ENCODE measurements around the gene E2F1. TPM values are rescaled to one million over a fixed set of nuclear protein-coding genes. Genes with fewer than 3 reads are reported as not detected.

The E2F1 gene, protein sequence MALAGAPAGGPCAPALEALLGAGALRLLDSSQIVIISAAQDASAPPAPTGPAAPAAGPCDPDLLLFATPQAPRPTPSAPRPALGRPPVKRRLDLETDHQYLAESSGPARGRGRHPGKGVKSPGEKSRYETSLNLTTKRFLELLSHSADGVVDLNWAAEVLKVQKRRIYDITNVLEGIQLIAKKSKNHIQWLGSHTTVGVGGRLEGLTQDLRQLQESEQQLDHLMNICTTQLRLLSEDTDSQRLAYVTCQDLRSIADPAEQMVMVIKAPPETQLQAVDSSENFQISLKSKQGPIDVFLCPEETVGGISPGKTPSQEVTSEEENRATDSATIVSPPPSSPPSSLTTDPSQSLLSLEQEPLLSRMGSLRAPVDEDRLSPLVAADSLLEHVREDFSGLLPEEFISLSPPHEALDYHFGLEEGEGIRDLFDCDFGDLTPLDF
- 1 to 10 TPM; 2.0 to 2.2 TPM for total RNA-seq
- long read RNA-seq, donor 1, transcript E2F1-201 (7 exons, 2,503 nt), result major isoform, 5 of 8 reads
- long read RNA-seq, donor 1, partial matches to known transcripts, result 3 of 8 reads
- long read RNA-seq, donor 1, other reads (novel, unspliced or antisense), result 0 of 8 reads
- long read RNA-seq, donor 2, partial matches to known transcripts, result 2 of 2 reads
- long read RNA-seq, donor 2, other reads (novel, unspliced or antisense), result 0 of 2 reads

DNA sequence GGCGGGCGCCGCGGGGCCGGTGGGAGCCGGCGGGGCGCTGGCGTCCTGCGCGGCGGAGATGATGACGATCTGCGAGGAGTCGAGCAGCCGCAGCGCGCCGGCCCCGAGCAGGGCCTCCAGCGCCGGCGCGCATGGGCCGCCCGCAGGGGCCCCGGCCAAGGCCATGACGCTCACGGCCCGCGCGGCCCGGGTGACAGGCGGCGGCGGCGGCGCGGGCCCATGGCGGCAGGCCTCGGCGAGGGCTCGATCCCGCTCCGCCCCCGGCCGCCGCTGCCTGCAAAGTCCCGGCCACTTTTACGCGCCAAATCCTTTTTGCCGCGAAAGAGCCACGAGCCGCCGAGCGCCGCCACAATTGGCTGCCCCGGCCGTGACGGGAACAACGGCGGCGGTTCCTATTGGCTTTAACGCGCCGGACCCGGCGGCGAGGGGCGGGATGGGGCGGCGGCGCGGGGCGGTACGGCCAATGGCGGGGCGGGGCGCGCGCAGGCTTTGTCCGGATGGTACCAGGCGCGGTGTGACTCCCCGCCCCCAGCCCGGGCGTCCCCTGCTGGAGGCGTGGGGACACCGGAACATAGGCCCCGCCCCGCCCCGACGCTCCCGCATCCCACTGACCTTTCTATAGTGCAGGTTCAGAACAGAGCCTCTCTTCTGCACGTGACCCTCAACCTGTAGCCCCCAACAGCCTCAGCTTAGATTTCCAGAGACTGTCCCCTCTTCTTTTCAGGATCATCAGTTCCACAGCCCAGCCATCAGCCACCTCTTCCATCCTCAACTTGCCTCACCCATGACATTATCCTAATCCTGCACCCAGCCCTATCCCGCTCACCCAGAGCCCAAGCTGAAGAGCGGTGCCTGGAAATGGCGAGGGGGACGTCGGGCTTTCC, at the start of gene E2F1:
TSS of gene E2F1 (minus strand) at position 286 of the 884 bp plus-strand sequence. CDS start at position 165, 121 bp downstream.
- peak; percentile 99 for DNase-seq (ENCODE audit: low spot score)
- intact Hi-C loops (cut with DNase I), result no loop called here

DNA sequence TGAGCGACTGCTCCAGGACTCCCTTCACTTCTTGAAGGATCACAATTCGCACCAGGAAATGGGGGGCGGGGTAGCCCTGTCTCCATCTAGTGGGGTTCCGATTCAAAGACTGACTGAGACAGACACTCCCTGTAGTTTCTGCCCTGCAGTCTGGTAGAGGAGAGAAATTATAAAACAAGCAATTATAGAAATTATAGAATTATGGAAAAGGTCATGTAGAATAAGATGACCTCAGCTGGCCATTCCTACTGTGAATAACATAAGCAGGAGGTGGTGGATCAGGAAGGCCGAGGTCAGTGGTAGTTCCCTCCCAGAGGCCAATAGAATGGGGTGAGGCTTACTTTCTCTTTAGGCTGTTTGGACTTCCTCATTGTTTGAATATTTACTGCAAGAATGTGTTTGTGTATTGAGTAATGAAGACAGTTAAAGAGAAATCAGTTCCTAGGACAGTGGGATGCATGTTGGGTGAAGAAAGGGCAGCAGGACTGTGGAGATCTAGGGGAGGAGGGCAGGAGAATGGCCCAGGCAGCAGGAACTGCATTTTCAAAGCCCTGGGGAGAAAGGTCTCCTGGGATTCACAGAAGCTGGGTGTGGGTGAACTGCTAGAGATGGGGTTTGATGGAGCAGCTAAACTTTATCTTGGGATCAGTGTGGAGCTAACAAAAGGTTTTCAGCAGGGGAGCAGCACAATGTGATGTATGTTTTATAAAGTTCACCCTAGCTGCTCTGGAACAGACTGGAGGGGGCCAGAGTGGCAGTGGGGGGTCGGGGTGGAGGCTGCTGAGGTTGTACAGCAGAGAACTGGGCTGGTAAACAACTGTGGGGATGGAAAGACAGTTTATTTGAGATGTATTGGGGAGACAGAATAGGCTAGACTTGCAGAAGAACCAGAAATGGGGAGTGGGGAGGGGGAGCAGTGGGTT, 47.7 kb upstream of the E2F1 start:
- DNase-seq (ENCODE audit: low spot score), result no peak

DNA sequence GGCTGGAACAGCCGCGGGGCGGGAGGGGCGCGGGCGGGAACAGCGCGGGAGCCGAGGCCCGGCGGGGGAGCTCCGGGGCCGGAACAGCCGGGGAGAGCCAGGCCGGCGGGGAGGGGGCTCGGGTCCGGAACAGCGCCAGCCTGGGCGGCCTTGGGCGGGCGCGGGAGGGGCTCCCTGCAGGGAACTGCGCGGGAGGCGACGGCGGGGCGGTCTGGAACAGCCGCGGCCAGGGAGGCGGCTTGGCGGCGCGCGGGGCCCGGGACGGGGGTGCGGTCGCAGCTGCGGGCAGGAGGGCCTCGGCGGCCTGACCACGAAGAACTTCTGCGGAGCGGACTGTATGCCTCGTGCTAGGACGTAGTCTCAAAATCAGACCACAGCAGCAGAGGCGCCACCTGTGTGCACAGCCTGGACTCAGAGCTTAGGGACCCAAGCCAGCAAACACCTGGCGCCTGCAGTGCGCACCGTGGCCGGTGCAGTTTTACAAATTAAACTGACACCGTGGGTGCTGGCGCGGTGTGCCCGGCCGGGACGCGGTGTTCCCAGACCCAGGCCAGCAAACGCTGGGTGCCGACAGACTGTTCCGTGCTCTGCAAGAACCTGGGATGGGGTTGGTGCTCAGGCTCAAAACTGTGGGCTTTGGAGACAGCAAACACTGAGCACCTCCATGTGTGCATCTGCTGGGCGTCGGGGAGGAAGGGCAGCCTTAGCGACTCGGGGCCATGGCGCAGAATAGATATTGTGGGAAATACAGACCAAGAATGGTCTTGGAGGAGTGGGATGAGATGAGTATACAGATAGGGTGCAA, 46.2 kb upstream of the E2F1 start:
- intact Hi-C loops (cut with DNase I), result loop anchor here in 1 of 2 donors (5.0 kb wide), 1 partner anchor 65 kb away; the partner anchor contains the start of gene ACTL10
- DNase-seq (ENCODE audit: low spot score), result peak; percentile 96

More for the DNA sequence above, 47.7 kb upstream of the E2F1 start:
- intact Hi-C loops (cut with DNase I), result loop anchor here in 1 of 2 donors (5.0 kb wide), 1 partner anchor 67 kb away; the partner anchor contains the start of gene ACTL10

DNA sequence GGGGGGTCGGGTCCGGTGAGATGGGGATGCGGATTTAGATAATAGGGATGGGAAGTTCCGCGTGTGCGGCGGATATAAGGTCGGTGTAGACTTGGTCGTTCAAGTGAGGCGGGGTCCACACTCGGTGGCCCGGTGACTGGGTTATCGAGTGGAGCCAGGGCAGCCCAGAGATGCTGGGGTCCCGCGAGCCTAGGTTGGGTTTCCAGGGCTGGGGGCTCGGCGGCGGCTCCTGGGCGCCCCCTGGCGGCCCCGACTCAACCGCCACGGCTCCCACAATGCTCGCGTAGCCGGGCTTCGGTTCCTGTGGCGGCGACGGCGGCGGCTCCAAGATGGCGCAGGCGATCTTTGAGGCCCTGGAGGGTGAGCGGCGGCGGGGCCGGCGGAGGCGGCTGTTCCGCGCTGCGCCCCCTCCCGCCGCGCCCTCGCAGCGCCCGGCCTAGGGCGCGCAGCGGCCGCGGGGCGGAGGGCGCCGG, 45.5 kb upstream of the E2F1 start, which contains the start of gene ZNF341:
TSS of gene ZNF341 (plus strand) at position 304 of the 473 bp plus-strand sequence. CDS start at position 330, 26 bp downstream.
- DNase-seq (ENCODE audit: low spot score), result peak; percentile 97

DNA sequence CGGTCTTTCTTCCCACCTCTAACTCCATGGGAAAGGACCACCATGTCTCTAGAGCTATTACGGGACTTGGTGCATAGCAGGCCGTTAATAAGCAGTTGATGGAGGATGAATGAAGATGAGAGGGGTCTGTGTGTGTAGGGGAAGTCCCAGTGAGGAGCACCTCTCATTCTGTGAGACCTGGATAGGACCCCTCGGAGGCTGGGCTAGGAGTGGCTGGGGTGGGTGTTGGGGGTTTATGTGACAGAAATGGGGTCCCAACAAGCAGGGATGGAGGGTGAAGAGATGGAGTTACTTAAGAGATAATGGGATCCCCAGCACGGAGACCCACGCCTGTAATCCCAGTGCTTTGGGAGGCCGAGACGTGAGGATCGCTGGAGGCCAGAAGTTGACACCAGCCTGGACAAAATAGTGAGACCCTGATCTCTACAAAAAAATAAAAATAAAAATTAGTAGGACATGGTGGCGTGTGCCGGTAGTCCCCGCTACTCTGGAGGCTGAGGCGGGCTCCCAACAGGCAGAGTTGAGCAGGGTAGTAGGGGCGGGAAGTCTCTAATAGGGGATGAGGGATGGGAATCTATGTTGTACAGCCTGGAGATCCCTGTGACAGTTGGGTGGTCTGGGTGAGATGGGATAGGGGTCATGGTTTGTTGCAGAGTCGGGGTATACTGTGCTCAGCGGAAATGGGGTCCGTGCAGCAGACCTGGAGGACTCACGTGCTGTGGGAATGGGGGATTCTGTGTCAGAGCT, 44.9 kb upstream of the E2F1 start:
- intact Hi-C loops (cut with DNase I), result loop anchor here in 1 of 2 donors (5.0 kb wide), 1 partner anchor 64 kb away; the partner anchor contains the start of gene ACTL10
- DNase-seq (ENCODE audit: low spot score), result no peak

More for the DNA sequence above, 45.5 kb upstream of the E2F1 start, which contains the start of gene ZNF341:
- intact Hi-C loops (cut with DNase I), result loop anchor here in 1 of 2 donors (5.0 kb wide), 1 partner anchor 64 kb away; the partner anchor contains the start of gene ACTL10

DNA sequence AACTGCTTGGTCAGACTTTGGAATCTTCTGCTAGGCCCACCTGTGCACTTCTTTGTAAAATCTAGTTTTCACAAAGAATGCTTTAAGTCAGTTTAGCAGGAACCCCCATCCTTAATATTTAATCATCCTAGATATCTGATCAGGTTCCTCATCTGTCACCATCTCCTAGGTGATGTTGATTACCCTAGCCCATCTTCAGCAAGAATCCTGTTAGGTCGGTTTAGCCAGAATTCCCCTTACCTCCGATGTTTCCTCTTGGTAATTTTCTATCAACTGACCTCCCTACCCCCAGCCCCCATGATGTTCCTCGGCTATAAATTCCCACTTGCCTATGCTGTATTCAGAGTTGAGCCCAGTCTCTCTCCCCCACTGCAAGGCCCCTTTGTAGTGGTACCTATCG, 42.9 kb upstream of the E2F1 start:
- DNase-seq (ENCODE audit: low spot score), result no peak

DNA sequence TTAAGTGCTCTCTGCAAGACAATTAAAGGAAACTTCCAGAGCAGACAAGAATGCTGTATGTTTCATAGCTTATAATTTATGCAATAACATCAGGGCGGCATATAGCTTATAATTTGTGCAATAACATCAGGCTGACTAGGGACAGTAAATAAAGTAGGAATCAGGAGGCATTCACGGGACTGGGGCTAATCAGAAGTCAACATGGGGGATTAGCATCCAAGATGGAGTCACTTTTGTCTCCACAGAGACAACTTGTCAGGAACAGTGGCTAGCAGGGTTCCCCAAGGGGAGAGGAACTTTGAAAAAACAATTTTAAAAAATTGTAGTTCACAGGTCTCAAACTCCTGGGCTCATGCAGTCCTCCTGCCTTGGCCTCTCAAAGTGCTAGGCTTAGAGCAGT, 42.3 kb upstream of the E2F1 start:
- intact Hi-C loops (cut with DNase I), result no loop called here
- DNase-seq (ENCODE audit: low spot score), result no peak

More for the DNA sequence above, 42.9 kb upstream of the E2F1 start:
- intact Hi-C loops (cut with DNase I), result no loop called here

DNA sequence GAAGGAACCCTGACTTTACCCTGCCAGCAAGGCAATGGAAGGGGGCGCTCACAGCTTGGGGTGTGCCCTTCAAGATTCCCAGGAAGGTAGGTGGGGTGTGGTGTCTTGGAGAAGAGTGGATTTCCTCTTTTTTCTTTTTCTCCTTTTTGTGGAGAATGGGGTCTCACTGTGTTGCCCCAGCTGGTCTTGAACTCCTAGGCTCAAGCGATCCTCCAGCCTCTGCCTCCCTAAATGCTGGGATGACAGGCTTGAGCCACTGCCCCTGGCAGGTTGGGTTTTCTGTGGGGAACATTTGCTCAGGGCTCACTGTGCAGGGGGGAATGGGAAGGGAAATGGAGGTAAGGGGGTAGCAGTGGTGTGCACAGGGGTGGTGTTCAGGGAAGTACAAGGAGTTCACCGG, 41.6 kb upstream of the E2F1 start:
- intact Hi-C loops (cut with DNase I), result no loop called here
- no peak for DNase-seq (ENCODE audit: low spot score)

DNA sequence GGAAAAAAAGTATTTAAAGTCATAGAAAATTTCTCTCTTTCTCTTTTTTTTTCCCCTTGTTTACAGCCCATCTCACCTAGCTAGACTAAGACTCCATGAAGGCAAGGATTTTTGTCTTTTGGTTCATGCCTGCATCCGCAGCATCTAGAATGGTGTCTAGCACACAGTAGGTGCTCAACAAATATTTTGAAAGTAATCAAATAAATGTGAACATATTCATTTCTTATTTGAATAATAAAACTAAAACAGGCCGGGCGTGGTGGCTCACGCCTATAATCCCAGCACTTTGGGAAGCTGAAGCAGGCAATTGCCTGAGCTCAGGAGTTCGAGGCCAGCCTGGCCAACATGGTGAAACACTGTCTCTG, 40.9 kb upstream of the E2F1 start:
- intact Hi-C loops (cut with DNase I), result no loop called here
- no peak for DNase-seq (ENCODE audit: low spot score)

DNA sequence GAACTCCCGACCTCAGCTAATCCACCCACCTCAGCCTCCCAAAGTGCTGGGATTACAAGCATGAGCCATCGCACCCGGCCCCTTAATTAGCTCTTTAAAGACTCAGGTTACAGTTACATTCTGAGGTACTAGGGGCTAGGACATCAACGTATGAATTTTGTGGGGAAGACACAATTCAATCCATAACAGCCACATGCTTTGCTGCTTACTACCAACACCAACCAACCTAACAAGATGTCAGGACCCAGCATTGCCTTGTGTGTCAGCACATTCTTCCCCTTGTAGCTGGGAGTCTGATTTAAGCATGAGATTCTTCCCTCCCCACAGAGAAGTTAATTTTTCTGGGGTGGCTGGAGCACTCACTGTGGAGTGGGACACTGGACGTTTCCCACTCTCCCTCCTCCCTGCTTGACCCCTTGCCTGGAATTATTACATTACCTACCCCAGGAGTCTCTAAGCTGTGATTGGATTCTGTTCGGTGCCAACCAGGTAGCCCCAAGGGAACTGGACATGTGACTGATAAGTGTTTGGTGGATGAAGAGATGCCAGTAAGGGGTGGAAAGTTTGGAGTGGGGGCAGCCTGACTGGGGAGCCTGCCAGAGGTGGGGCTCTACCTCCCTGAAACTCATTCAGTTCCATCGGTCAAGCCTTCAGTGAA, 39.6 kb upstream of the E2F1 start:
- intact Hi-C loops (cut with DNase I), result no loop called here
- DNase-seq (ENCODE audit: low spot score), result no peak

DNA sequence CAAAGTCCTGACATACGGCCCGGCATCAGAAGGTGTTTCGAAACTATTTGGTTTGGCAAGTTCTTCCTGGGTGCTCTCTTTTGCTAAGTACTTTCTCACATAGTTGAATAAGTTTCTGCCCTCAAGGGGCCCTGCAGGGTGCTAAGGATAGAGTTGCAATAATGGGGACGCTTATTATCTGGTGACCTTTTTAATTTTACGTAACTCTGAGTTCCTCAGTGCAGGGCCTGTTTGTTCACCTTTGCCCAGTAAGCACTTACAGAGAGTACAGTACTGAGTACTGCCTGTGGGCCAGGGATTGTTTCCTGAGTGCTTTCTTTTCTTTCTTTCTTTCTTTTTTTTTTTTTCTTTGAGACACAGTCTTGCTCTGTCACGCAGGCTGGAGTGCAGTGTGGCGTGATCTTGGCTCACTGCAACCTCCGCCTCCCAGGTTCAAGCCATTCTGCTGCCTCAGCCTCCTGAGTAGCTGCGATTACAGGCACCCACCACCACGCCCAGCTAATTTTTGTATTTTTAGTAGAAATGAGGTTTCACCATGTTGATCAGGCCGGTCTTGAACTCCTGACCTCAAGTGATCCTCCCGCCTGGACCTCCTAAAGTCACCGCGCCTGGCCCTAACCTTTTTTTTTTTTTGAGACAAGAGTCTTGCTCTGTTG, 38.4 kb upstream of the E2F1 start:
- DNase-seq (ENCODE audit: low spot score), result no peak
- intact Hi-C loops (cut with DNase I), result no loop called here

DNA sequence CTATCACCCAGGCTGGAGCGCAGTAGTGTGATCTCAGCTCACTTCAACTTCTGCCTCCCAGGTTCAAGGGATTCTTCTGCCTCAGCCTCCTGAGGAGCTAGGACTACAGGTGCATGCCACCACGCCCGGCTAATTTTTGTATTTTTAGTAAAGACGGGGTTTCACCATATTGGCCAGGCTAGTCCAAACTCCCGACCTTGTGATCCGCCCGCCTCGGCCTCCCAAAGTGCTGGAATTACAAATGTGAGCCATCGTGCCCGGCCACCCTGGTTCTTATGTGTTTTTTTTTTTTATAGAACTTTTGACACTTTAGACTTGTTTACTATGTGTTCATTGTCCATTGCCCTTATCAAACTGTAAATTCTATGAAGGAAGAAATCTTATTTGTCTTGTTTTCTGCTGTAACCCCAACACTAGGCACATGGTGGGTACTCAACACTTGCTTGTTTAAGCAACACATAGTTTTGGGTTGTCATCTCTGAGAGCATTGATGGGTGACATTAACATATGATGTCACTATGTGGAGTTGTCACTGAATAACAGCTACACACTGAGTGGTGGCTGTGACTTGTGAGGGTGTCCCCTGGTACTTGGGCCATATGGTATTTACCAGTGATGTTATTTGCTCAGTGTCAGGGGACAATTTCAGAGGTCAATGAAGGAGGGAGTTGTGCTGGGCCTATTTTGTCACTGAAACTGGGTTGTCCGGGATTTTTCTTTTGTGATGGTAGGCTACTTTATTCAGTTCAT, 35.4 kb upstream of the E2F1 start:
- no peak for DNase-seq (ENCODE audit: low spot score)
- intact Hi-C loops (cut with DNase I), result no loop called here

DNA sequence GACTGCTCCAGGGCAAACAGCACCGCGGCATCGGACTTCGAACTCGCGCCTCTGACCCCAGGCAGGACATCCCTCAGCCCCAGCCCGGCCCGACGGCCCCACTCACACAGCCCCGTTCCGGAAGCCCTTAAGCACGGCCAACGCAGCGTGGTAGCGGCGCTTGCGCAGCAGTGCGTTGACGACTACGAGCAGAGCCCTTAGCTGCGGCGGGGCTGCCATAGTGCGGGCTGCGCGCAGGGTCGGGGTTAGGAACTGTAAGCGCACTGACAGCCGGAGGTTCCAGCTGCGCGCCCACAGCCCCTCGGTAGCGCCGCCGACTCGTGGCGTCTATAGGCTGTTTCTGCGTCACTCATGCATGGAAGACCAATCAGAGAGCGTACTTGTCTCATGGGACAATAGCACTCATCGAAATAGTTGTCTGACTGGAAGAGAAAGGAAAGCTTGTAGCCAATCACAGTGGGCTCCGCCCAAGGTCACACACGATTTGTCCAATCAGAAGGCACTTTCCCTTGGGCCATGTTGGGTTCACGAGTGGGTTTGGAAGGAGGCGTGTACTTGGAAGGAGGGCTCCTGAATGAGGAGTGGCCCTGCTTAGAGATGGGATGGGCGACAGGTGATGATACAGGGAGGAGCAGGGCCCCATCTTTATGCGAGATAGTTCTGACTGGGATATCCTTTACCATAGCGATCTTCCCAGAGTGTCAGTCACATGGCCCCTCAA, 34.0 kb upstream of the E2F1 start, which contains the start of gene PXMP4:
TSS of gene PXMP4 (minus strand) at position 322 of the 721 bp plus-strand sequence. CDS start at position 219, 103 bp downstream.
- intact Hi-C loops (cut with DNase I), result no loop called here
- peak; percentile 96 for DNase-seq (ENCODE audit: low spot score)
